Measurements from ENCODE around the gene BBS12. TPM values are rescaled to one million over a fixed set of nuclear protein-coding genes. Genes with fewer than 3 reads are reported as not detected.
A peak's percentile ranks its signal among the peaks of the same experiment; 100 is the strongest.
"Not testable (repeated sequence)": the region's sequence is repeated elsewhere in the genome, so short reads cannot be mapped to it uniquely, and the experiment has no call there.

BBS12 gene
- total and polyA plus RNA-seq, 9 donors = 3.4 to 5.0 (median 3.9) TPM

- no peak overlapping the region for H3K4me3 ChIP-seq (ENCODE audit: low read length)
- H3K9me3 ChIP-seq (replicated peaks; ENCODE audit: control insufficient read depth, low read depth, low read length) = no peaks in the 10 kb centered on the region
- no peaks in the 10 kb centered on the region for H3K36me3 ChIP-seq (ENCODE audit: control insufficient read depth, insufficient read depth, low read length)
- H3K4me1 ChIP-seq (ENCODE audit: control insufficient read depth, insufficient read depth, low read length) = no peaks in the 10 kb centered on the region
- no peak for DNase-seq
- no peak overlapping the region for H3K27ac ChIP-seq (ENCODE audit: low read length)
- H3K27me3 ChIP-seq (ENCODE audit: control insufficient read depth, insufficient read depth, low read length) = no peaks in the 10 kb centered on the region
- WGBS (ENCODE audit: insufficient coverage) = 75% methylated on average over 4 of the region's 6 CpGs
These were observed 43.7 kb downstream of the BBS12 start for GRCh38 chr4:122775987-122776836.

DNA sequence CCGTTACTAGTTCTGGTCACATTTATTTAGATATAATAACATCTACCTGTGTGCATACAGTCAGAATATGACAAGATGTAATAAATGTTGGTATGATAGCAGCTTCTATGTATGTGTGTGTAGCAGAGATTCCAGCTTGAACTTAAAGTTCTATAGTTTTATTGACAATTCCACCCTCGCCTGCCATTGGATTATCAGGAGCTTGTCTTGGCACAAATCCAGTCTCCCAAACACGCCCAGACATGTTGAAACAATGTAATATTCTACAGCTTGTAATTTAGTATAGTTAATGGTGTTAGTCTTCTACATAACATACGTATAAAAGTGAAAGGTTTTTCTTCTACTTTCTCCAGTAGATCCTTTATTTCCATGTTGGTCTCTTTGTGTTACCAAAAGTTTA, 44.4 kb downstream of the BBS12 start:
- no peak for DNase-seq
- Histone ChIP-seq H3K27ac (ENCODE audit: low read length) (no peak overlapping the region), H3K4me1 (ENCODE audit: control insufficient read depth, insufficient read depth, low read length) (no peaks in the 10 kb centered on the region), H3K9me3 (replicated peaks; ENCODE audit: control insufficient read depth, low read depth, low read length) (no peaks in the 10 kb centered on the region), H3K36me3 (ENCODE audit: control insufficient read depth, insufficient read depth, low read length) (no peaks in the 10 kb centered on the region), H3K27me3 (ENCODE audit: control insufficient read depth, insufficient read depth, low read length) (no peaks in the 10 kb centered on the region), H3K4me3 (ENCODE audit: low read length) (no peak overlapping the region)
- no CpG with 5 or more reads among the region's 4 CpGs for WGBS (ENCODE audit: insufficient coverage)

DNA sequence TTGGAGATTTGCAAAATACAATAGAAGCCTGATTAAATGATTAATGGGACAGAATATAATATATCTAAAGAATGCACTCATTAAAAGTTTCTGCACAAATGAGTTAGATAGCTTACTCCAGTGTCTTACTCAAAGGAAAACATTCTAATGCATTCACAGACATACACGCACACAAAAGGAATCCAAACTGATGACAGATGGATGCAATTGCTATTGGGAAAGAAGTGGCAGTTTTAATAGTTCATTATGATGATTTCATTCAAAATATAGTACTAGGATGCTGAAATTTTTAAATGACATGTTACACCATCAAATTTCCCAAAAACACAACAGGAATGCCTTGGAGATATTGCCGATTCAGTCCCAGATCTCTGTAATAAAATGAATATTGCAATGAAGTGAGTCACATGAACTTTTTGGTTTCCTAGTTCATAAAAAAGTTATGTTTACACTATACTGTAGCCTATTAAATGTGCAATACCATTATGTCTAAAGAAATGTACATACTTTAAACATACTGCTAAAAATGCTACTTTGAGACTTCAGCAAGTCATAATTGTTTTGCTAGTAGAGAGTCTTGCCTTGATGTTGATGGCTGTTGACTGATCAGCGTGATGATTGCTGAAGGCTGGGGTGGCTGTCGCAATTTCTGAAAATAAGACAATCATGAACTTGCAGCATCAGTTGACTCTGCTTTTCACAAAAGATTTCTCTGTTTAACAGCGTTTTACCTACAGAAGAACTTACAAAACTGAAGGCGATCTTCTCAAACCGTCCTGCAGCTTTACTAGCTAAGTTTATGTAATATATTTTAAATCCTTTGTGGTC, 45.6 kb downstream of the BBS12 start:
- Histone ChIP-seq H3K27ac (ENCODE audit: low read length) (no peak overlapping the region), H3K27me3 (ENCODE audit: control insufficient read depth, insufficient read depth, low read length) (no peaks in the 10 kb centered on the region), H3K4me3 (ENCODE audit: low read length) (no peak overlapping the region), H3K4me1 (ENCODE audit: control insufficient read depth, insufficient read depth, low read length) (peaks cover 2% of the 10 kb centered on the region), H3K9me3 (replicated peaks; ENCODE audit: control insufficient read depth, low read depth, low read length) (no peaks in the 10 kb centered on the region), H3K36me3 (ENCODE audit: control insufficient read depth, insufficient read depth, low read length) (no peaks in the 10 kb centered on the region)
- 100% methylated on average over 1 of the region's 7 CpGs for WGBS (ENCODE audit: insufficient coverage)
- no peak for DNase-seq

DNA sequence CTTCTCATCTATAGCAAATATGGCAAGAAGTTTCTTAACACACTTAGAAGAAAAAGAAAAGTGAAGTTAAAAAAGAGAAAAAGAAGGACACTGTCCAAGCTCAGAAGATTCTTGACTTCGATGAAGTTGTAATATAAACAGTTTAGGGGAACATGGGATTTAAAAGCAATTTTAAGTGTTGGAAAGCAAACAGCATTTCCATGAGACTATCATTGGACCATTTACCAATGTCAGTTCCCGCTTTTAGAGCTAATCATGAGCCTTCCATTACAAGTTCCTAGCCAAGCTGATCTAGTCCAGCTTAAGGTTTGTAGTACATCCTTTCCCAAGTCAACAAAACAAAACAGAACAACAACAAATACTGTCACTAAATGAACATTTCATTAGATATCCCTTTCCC, 49.0 kb downstream of the BBS12 start:
- peaks cover 10% of the 10 kb centered on the region for H3K4me1 ChIP-seq (ENCODE audit: control insufficient read depth, insufficient read depth, low read length)
- H3K27ac ChIP-seq (ENCODE audit: low read length) = no peak overlapping the region
- H3K9me3 ChIP-seq (replicated peaks; ENCODE audit: control insufficient read depth, low read depth, low read length) = no peaks in the 10 kb centered on the region
- H3K27me3 ChIP-seq (ENCODE audit: control insufficient read depth, insufficient read depth, low read length) = no peaks in the 10 kb centered on the region
- 44% methylated on average over 1 of the region's 2 CpGs for WGBS (ENCODE audit: insufficient coverage)
- peak; percentile 79 for DNase-seq
- H3K36me3 ChIP-seq (ENCODE audit: control insufficient read depth, insufficient read depth, low read length) = no peaks in the 10 kb centered on the region
- H3K4me3 ChIP-seq (ENCODE audit: low read length) = no peak overlapping the region

GRCh38 chr4:122783301-122784215, 51.1 kb downstream of the BBS12 start:
- H3K27ac ChIP-seq (ENCODE audit: low read length) = peak overlapping the region; percentile 6
- no peak overlapping the region for H3K4me3 ChIP-seq (ENCODE audit: low read length)
- no peaks in the 10 kb centered on the region for H3K9me3 ChIP-seq (replicated peaks; ENCODE audit: control insufficient read depth, low read depth, low read length)
- H3K27me3 ChIP-seq (ENCODE audit: control insufficient read depth, insufficient read depth, low read length) = no peaks in the 10 kb centered on the region
- peak; percentile 76 for DNase-seq
- 20% methylated on average over 1 of the region's 6 CpGs for WGBS (ENCODE audit: insufficient coverage)
- H3K4me1 ChIP-seq (ENCODE audit: control insufficient read depth, insufficient read depth, low read length) = peaks cover 10% of the 10 kb centered on the region
- H3K36me3 ChIP-seq (ENCODE audit: control insufficient read depth, insufficient read depth, low read length) = no peaks in the 10 kb centered on the region

- Histone ChIP-seq H3K27ac (ENCODE audit: low read length) (no peak overlapping the region), H3K36me3 (ENCODE audit: control insufficient read depth, insufficient read depth, low read length) (no peaks in the 10 kb centered on the region), H3K4me1 (ENCODE audit: control insufficient read depth, insufficient read depth, low read length) (peaks cover 10% of the 10 kb centered on the region), H3K27me3 (ENCODE audit: control insufficient read depth, insufficient read depth, low read length) (no peaks in the 10 kb centered on the region), H3K4me3 (ENCODE audit: low read length) (no peak overlapping the region), H3K9me3 (replicated peaks; ENCODE audit: control insufficient read depth, low read depth, low read length) (no peaks in the 10 kb centered on the region)
- no CpG with 5 or more reads among the region's 1 CpG for WGBS (ENCODE audit: insufficient coverage)
- peak; percentile 14 for DNase-seq
These were observed 51.8 kb downstream of the BBS12 start for GRCh38 chr4:122784261-122784660.

- no peak overlapping the region for H3K4me3 ChIP-seq (ENCODE audit: low read length)
- H3K4me1 ChIP-seq (ENCODE audit: control insufficient read depth, insufficient read depth, low read length) = peaks cover 10% of the 10 kb centered on the region
- H3K9me3 ChIP-seq (replicated peaks; ENCODE audit: control insufficient read depth, low read depth, low read length) = no peaks in the 10 kb centered on the region
- no peaks in the 10 kb centered on the region for H3K27me3 ChIP-seq (ENCODE audit: control insufficient read depth, insufficient read depth, low read length)
- H3K27ac ChIP-seq (ENCODE audit: low read length) = no peak overlapping the region
- H3K36me3 ChIP-seq (ENCODE audit: control insufficient read depth, insufficient read depth, low read length) = no peaks in the 10 kb centered on the region
- no peak for DNase-seq
- WGBS (ENCODE audit: insufficient coverage) = no CpG with 5 or more reads among the region's 2 CpGs
These were observed 52.6 kb downstream of the BBS12 start for GRCh38 chr4:122785099-122785498.

- not testable (repeated sequence) for DNase-seq; H3K9me3 ChIP-seq (replicated peaks; ENCODE audit: control insufficient read depth, low read depth, low read length); H3K4me3 ChIP-seq (ENCODE audit: low read length); H3K27me3 ChIP-seq (ENCODE audit: control insufficient read depth, insufficient read depth, low read length); H3K36me3 ChIP-seq (ENCODE audit: control insufficient read depth, insufficient read depth, low read length); H3K27ac ChIP-seq (ENCODE audit: low read length)
- WGBS (ENCODE audit: insufficient coverage) = 100% methylated on average over 2 of the region's 4 CpGs
- H3K4me1 ChIP-seq (ENCODE audit: control insufficient read depth, insufficient read depth, low read length) = peaks cover 10% of the 10 kb centered on the region
These were observed 53.8 kb downstream of the BBS12 start for GRCh38 chr4:122786296-122786695.

GRCh38 chr4:122786920-122787319, 54.4 kb downstream of the BBS12 start:
- no CpG with 5 or more reads among the region's 1 CpG for WGBS (ENCODE audit: insufficient coverage)
- DNase-seq; H3K27ac ChIP-seq (ENCODE audit: low read length); H3K36me3 ChIP-seq (ENCODE audit: control insufficient read depth, insufficient read depth, low read length); H3K9me3 ChIP-seq (replicated peaks; ENCODE audit: control insufficient read depth, low read depth, low read length); H3K4me3 ChIP-seq (ENCODE audit: low read length); H3K27me3 ChIP-seq (ENCODE audit: control insufficient read depth, insufficient read depth, low read length): not testable (repeated sequence)
- H3K4me1 ChIP-seq (ENCODE audit: control insufficient read depth, insufficient read depth, low read length) = peaks cover 10% of the 10 kb centered on the region

All from muscle of leg (tissue), 11 donors.